Measurements from ENCODE around the gene TPCN1.

The TPCN1 gene

DNA sequence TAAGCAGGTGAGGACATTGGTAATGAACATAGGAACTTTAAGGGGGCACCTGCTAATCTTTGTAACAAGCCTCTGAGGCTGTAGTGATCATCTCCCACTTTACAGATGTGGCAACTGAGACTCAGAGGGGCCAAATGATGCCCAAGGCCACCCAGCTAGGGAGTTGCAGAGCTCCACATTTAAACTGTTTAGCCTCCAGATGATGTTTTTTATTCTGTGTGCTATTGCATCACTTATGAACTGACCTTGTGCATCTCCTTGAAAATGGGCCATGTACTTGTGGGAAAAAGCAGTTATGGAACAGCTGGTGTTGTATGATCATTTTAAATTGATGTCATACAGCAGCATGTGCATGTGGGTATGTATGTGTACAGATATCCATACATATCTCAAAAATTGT is 41.4 kb downstream of the TPCN1 start:
- DNase-seq = no peak

GRCh38 chr12:113263431-113263963 is 42.2 kb downstream of the TPCN1 start:
- no peak for DNase-seq

- no peak for DNase-seq
These were observed 45.0 kb downstream of the TPCN1 start for GRCh38 chr12:113266106-113266895.

DNA sequence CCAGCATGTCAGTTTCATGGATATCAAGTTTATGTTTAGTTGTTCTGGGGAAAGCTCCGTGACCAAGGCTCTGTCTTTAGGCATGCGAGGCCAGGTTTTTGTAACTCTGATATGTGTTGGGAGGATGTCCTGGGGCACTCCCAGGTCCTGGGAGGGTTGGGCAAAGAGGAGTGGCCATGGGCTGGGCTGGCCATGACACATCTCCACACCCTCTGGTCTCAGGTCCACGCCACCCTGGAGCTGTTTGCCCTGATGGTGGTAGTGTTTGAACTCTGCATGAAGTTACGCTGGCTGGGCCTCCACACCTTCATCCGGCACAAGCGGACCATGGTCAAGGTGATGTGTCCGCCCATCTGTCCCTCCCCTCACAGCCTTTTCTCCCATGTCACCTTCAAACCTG is 46.4 kb downstream of the TPCN1 start:
- no peak for DNase-seq

GRCh38 chr12:113268136-113268535 is 46.9 kb downstream of the TPCN1 start:
- no peak for DNase-seq

DNA sequence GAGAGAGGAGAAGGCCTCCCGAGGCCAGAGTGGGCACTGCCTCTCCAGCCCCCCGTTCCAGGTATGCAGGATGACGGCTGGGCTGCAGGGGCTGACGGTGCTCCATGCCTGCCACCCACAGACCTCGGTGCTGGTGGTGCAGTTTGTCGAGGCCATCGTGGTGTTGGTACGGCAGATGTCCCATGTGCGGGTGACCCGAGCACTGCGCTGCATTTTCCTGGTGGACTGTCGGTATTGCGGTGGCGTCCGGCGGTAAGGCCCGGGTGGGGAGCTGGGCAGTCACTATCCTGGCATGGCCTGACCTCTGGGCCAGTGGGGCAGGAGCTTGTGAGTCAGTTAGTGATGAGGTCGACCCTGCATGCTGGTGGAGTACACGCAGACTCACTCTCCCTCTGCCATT is 47.4 kb downstream of the TPCN1 start:
- DNase-seq = no peak

GRCh38 chr12:113269257-113269943 is 48.1 kb downstream of the TPCN1 start:
- no peak for DNase-seq

DNA sequence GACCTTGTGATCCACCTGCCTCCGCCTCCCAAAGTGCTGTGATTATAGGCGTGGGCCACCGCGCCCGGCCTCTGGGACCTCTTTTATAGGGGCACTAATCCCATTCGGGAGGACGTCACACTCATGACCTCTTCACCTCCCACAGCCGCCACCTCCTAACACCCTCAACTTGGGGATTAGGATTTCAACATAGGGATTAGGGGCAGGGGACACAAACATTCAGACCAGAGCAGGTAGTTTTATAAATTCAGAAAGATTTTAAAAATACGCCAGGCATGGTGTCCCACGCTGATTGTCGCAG is 49.4 kb downstream of the TPCN1 start:
- DNase-seq = no peak

GRCh38 chr12:113271466-113271852 is 50.2 kb downstream of the TPCN1 start:
- no peak for DNase-seq

DNA sequence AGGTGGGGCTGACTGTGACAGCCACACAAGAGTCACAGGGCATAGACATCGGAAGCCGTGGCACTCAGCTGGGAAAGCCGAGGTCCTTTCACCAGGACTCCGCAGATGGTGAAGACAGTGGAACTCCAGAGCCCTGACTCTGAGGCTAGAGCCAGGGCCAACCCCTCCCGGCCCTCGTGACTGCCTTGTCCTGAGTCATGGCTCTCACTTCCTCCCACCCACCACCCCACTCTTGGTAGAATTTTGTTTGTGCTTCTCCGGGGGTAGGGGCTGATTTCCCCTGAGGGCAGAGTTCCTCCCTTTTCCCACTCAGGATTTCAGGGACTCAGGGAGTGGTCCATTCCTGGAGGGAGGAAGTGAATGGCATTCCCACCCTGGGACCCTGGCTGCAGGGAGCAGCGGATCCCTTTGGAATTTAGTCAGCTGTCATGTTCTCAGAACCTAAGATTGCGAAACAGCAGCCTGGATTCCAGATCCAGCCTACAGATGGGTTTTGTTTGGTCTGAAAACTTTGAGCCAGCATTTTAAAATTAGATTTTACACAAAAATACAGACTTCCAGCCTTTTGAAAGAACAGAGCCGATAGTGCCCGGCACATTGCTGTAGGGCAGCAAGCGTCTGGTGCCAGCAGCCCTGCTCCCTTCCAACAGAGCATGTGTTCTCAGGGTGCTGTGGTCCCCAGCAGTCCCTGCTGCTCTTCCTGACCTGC is 50.7 kb downstream of the TPCN1 start:
- DNase-seq = peak; percentile 91 to 96 (median 94)

GRCh38 chr12:113273053-113273725 is 51.9 kb downstream of the TPCN1 start:
- no peak for DNase-seq

GRCh38 chr12:113274848-113275247 is 53.6 kb downstream of the TPCN1 start:
- DNase-seq = no peak

GRCh38 chr12:113276306-113276705 is 55.0 kb downstream of the TPCN1 start:
- DNase-seq = peak in 3 of 4 experiments; percentile 40 to 45 (median 40)

DNA sequence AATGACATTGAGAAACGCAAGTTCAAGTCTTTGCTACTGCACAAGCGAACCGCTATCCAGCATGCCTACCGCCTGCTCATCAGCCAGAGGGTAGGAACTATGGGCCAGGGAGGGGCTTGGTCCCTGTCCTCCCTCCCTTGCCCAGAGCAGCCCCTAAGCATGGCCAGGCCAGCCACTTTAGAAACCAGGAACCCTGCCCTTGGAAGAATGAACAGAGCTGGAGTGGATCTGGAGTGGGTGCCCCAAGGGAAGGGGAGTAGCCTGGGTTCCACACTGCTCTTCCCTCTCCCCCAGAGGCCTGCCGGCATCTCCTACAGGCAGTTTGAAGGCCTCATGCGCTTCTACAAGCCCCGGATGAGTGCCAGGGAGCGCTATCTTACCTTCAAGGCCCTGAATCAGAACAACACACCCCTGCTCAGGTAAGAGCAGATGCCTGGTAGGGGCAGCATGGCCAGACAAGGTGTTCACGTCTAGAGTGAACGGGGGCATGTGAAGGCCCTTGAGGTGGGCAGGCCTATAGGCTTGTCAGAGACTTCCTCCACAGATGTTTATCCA is 55.8 kb downstream of the TPCN1 start:
- DNase-seq = no peak

GRCh38 chr12:113277511-113277910 is 56.2 kb downstream of the TPCN1 start:
- no peak for DNase-seq

DNA sequence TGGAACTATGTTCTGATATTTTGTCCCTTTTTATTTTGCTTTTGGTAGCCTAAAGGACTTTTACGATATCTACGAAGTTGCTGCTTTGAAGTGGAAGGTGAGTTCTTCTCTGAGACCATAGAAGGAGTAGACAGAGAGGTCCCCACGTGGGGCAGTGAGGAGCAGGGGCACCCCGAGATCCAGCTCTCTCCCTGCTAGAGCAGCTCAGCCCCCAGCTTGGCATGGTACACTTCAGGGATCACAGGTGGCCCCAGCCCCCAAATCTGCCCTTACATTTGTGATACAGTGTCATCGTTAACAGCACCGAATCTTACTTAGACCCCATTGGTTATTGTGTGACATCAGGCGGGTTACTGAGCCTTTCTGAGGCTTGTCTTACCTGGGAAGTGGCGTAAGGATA is 56.9 kb downstream of the TPCN1 start:
- no peak for DNase-seq

GRCh38 chr12:113278633-113279032 is 57.4 kb downstream of the TPCN1 start:
- no peak for DNase-seq

DNA sequence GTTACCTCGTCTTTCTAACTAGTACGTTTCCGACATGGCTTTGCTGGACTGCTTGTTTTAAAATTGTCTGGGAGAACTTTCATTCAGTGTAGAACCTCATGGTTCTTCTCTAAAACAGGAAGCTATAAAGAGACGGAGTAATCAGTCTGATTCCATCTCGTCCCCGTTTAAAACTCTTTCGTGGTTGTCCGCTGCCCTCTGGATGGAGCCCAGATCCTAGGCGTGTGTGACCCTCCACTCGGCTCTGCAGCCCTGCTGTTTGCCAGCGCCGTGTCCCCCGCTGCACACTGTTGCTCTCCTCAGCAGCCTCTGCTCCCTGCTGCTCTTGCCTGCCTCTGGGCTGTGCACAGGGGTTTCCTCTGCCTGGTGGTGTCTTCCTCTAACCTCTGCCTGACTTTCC is 63.5 kb downstream of the TPCN1 start:
- no peak for DNase-seq

GRCh38 chr12:113285679-113286610 is 64.7 kb downstream of the TPCN1 start:
- DNase-seq = no peak

- no peak for DNase-seq
These were observed 65.4 kb downstream of the TPCN1 start for GRCh38 chr12:113286712-113287111.

GRCh38 chr12:113287146-113287898 is 66.1 kb downstream of the TPCN1 start:
- no peak for DNase-seq

Data from suppressor macrophage (primary cell).